ENCODE data around the gene ARSI.
"Not testable (repeated sequence)": the region's sequence is repeated elsewhere in the genome, so short reads cannot be mapped to it uniquely, and the experiment has no call there.

ARSI gene

GRCh38 chr5:150263801-150264621, 38.7 kb downstream of the ARSI start:
- DNase-seq = peak; percentile 91

DNA sequence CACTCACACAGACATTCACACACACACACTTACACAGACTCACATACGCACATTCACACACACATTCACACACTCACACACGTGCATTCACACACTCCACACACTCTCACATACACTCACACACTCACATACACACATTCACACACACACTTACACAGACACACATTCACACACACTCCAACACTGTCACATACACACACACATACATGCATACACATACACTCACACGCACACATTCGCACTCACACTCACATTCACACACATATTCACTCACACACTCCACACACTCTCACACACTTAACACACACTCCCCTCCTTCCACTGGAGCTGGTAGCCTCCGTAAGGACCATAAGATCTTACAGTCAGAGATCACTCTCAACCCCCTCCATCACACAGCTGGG, 39.3 kb downstream of the ARSI start:
- no peak for DNase-seq

DNA sequence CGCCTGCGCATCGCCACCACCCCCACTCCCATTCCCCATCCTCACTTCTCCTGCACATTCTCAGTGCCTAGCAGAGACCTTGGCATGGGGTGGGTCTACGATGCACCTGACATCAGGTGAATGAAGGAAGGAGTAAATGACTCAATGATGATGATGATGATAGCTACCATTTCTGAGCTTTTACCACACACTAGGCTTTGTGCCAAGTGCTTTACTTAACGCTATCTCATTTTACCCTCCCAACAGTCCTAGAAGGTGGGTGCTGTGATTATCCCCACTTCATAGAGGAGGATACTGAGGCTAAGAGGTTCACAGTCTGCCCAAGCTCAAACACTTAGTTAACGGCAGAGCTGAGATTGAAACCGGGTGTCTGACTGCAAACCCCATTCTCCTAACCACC, 40.2 kb downstream of the ARSI start:
- DNase-seq = no peak

DNA sequence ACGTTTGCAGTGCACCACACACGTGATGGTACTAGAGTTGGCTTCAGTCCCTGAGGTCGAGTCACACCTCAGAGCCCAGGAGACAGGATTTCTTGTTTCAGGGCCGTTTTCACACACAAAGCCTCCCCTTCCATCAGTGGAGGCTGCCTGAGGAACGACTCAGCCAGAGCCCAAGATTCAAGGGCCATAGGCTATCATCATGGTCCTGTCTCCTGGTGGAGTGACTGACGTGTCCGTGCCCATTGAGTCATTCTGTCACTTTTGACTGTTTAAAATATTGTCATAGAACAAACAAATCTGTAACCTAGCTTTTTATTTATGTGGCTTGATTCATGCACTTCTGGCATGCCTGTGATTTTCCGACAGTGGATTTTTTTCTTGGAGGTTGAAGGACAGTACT, 41.5 kb downstream of the ARSI start:
- peak; percentile 49 for DNase-seq

GRCh38 chr5:150258130-150258529, 44.6 kb downstream of the ARSI start:
- DNase-seq = peak; percentile 34

DNA sequence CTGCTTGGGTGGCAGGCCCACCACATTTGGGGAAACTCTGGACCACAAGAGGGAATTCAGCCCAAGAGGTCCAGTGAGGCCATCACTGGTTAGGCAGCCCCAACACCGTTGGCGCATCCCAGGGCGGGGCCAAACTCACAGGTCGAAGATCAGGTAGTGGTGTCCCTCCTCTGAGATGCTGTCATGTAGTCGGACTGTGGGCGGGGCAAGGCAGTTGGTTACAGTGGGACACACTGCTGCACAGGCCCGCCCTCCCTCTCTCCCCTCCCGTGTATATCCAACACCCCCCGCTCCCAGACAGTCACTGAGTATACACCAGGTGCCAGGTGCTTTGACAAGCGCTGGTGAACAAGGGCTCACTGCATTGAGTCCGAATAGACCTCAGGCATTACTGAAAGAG, 45.3 kb downstream of the ARSI start:
- DNase-seq = no peak

- no peak for DNase-seq
These were observed 46.2 kb downstream of the ARSI start for GRCh38 chr5:150256410-150257064.

DNA sequence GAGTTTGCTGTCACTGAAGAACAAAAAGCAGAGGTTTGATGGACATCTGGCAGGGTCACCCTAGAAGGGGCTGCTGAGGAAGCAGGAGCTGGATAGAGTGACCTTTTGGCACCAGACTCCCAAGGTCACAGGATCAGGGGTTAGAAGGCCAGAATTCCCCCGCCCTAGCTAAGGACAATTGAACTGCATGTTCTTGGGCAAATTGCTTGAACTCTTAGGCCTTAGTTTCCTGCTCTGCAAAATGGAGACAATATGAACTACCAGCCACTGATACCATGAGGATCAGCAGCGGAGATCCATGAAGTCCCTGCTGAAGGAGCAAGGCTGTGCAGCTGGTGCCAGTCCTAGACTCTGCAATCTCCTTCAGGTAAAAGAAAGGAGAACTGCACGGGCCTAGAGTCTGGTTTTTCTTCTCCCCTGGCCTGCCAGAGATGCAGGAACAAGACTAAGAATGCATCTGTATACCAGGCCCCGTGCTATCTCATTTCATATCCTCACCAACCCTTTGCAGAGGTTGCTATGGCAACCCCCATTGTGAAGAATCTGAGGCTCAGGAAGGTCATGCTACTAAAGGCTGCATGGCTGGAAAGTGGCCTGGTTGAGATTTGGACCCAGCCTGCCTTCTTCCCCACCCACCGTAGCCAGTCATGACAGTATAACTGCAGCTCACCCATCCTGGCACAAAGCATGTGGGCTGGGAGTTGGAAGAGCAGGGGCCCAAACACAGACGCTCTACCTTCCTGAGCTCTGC, 46.9 kb downstream of the ARSI start:
- no peak for DNase-seq

DNA sequence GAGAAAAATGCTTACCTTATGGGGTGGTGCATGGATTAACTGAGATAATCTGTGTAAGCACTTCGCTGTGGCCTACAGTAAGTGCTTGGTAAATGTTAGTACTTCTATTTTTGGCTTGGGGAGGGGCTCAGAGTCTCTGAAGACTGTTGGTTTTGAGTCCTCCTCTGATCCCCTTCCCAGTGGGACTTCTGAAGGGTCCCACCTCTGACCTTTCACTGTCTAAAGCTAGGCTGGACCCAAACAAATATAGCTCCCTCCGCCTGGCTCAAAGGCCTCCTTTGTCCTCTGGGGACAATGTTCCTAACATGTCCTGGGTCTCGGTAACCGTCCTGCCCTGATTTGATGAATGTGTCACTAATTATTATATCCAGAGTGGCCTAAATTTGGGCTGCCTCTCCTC, 47.9 kb downstream of the ARSI start:
- no peak for DNase-seq

DNA sequence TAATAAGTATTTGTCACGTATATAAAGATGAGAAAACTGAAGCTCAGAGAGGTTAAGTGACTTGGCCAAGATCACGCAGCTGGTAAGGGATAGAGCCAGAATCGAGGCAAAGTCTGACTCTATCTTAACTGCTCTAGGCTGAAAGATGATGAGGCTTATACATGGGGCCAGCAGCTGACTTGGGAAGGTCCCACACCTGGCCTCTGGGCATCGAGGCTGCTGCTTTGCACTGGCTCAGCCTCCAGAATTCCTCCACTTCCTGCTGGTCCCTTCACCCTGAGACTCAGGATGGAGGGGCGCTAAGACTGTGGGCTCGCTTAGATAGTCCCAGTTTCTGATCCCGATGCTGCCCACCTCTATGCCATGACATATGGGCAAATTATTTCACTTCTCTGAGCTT, 48.3 kb downstream of the ARSI start:
- no peak for DNase-seq

DNA sequence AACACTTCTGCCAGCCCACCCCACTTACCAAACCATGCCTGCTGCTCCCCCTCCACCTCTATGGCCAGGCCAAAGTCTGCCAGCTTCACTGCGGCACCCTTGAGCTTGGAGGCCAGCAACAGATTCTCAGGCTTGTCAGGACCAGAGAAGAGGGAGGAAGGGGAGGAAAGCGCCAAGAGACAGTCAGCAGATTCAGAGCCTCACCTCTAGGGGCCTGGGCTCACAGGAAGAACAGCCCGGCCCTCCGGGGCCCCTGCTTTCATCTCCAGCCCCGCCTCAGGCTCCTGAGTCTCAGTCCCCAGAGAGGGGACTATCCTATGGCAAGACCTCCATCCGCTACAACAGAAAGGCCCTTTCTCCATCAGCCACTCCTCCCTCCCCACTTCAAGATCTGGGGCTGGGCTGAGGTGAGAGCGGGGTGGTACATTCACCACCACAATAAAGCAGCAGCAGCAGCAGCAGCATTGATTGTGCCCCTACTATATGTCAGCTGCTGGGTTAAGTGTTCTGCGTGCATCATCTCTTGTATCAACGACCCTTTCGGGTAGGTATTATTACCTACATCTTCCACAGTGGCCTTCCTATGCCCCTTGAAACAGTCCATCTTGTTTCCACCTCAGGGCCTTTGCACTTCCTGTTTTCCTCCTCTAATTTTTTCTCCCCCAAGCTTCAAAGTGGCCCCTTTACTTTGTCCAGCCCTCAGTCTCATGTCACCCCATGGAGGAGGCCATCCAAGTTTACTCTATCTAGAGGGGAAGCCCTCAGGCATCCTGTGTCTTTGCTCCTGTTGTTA, 49.1 kb downstream of the ARSI start:
- no peak for DNase-seq

DNA sequence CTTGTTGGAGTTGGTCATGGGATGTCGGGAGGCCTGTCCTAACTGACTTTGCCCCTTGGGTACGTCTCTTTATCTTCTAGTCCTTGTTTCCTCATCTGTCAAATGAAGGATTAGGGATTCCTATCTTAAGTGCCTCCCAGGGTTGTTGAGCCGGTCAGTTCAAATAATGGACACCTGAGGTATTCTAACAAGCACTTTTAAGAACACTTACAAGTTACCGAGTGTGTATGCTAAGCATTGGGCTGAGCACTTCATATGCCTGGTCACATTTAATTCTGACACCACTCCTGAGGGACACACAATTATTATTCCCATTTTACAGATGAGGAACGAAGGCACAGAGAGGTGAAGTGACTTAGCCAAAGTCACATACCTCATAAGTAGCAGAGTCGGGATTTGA, 50.2 kb downstream of the ARSI start:
- no peak for DNase-seq

GRCh38 chr5:150251504-150251903, 51.2 kb downstream of the ARSI start:
- DNase-seq = no peak

DNA sequence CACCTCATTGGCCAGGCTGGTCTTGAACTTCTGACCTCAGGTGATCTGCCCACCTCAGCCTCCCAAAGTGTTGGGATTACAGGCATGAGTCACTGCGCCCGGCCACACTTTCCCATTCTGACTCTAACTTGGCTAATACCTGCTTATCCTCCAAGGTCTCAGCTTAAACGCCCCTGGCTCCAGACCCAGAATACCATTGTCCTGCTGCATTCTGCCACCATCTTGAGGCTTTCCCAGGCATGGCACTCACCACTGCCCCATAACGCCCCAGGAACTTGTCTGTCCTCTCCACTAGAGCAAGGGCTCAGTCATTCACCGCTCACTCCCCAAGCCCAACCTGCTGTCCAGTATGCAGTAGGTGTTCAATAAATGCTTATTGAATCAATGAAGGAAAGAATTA, 53.0 kb downstream of the ARSI start:
- no peak for DNase-seq

GRCh38 chr5:150248946-150249345, 53.8 kb downstream of the ARSI start:
- DNase-seq = no peak

GRCh38 chr5:150248493-150248892, 54.2 kb downstream of the ARSI start:
- not testable (repeated sequence) for DNase-seq

- DNase-seq = no peak
These were observed 55.0 kb downstream of the ARSI start for GRCh38 chr5:150247726-150248125.

GRCh38 chr5:150246835-150247234, 55.9 kb downstream of the ARSI start:
- no peak for DNase-seq

GRCh38 chr5:150246429-150246828, 56.3 kb downstream of the ARSI start:
- no peak for DNase-seq
